Activated CD8-positive, alpha-beta T cell treated with anti-CD3 and anti-CD28 coated beads for 36 hours (primary cell): ENCODE data around the gene IVD. TPM values are rescaled to one million over a fixed set of nuclear protein-coding genes. Genes with fewer than 3 reads are reported as not detected.

Experiments used
- ATAC-seq: fragments of 200-7000 bp; cut with Tn5 transposase; one replicate; pipeline ENCODE4 v1.10.0; 2021; ENCODE audit warnings: mild to moderate bottlenecking, moderate library complexity
- CTCF ChIA-PET: fragments of 350-600 bp; sonication (Branson Sonifier 250); formaldehyde crosslinking; loops from one replicate; lab custom pipeline; 2021; ENCODE audit warnings: antibody characterized with exemption; lab: Charles Lee
- POLR2A ChIA-PET: fragments of 350-600 bp; sonication (Branson Sonifier 250); formaldehyde crosslinking; loops from one replicate; lab custom pipeline; 2021; ENCODE audit warnings: antibody characterized with exemption; lab: Charles Lee
- DNase-seq: peaks from one replicate; pipeline ENCODE4 v3.0.0-alpha.2; 2020
- H3K27ac Mint-ChIP-seq: one replicate; pipeline ENCODE4 v1.8.0; 2021; ENCODE audit warnings: mild to moderate bottlenecking, mixed read lengths
- H3K27me3 Mint-ChIP-seq: one replicate; pipeline ENCODE4 v1.8.0; 2021; ENCODE audit warnings: mixed read lengths
- H3K36me3 Mint-ChIP-seq: one replicate; pipeline ENCODE4 v1.8.0; 2021; ENCODE audit warnings: low read depth, mixed read lengths
- H3K4me1 Mint-ChIP-seq: one replicate; pipeline ENCODE4 v1.8.0; 2021; ENCODE audit warnings: low read depth, mixed read lengths
- H3K4me3 Mint-ChIP-seq: one replicate; pipeline ENCODE4 v1.8.0; 2021; ENCODE audit warnings: mild to moderate bottlenecking, moderate library complexity, mixed read lengths
- H3K9me3 Mint-ChIP-seq: one replicate; pipeline ENCODE4 v1.8.0; 2021; ENCODE audit warnings: mixed read lengths
- CTCF ChIP-seq: fragments of 200-600 bp; IDR thresholded peaks from one replicate; pipeline ENCODE4 v1.8.0; 2022; ENCODE audit warnings: antibody characterized with exemption, mild to moderate bottlenecking
- intact Hi-C: fragments of 100-400 bp; cut with micrococcal nuclease; formaldehyde crosslinking; loops from one replicate; pipeline ENCODE4 v1.10.0; 2022
- total RNA-seq, 2 experiments: library from RNA; stranded (reverse); gene quantifications; one replicate each; pipeline ENCODE4 v1.2.3, GENCODE V29; 2021

The IVD gene
- total RNA-seq, 2 experiments from 2014 or later: 56.9 to 65.0 TPM

- no peaks in the 10 kb centered on the region for H3K9me3 Mint-ChIP-seq
- DNase-seq (peak; percentile 58), ATAC-seq (no peak)
- H3K36me3 Mint-ChIP-seq: no peaks in the 10 kb centered on the region
- intact Hi-C loops: no loop called here
- H3K4me1 Mint-ChIP-seq: peaks cover 49% of the 10 kb centered on the region
- CTCF ChIA-PET: interaction anchor here (0.7 to 4.2 kb wide), 15 partner anchors 11 to 379 kb away, joined by 3 to 23 read pairs (median 4); partner anchors contain the start of genes INAFM2 and IVD
- POLR2A ChIA-PET: interaction anchor here (0.9 to 6.8 kb wide), 7 partner anchors 12 to 133 kb away, joined by 3 to 55 read pairs (median 4); partner anchors contain the start of genes KNSTRN and PLCB2
- H3K27me3 Mint-ChIP-seq: peaks cover 37% of the 10 kb centered on the region
- peak overlapping the region; percentile 74 for H3K27ac Mint-ChIP-seq
- TF ChIP-seq CTCF: no peak
- peak overlapping the region; percentile 86 for H3K4me3 Mint-ChIP-seq
Measured at GRCh38 chr15:40439960-40440742, 34.6 kb downstream of the IVD start.

- CTCF ChIA-PET: interaction anchor here (0.8 to 4.2 kb wide), 14 partner anchors 11 to 132 kb away, joined by 3 to 23 read pairs (median 5); partner anchors contain the start of genes INAFM2 and IVD
- peak; percentile 92 for ATAC-seq
- intact Hi-C loops: no loop called here
Measured at GRCh38 chr15:40440743-40441564, 35.4 kb downstream of the IVD start, which contains the start of gene BAHD1. Gene BAHD1, plus strand, starts transcription at chr15:40440953. Its CDS starts 17,512 bp downstream, at chr15:40458465.

GRCh38 chr15:40441565-40442531, 36.3 kb downstream of the IVD start:
- Mint-ChIP-seq H3K36me3 (no peaks in the 10 kb centered on the region), H3K27me3 (peaks cover 27% of the 10 kb centered on the region), H3K9me3 (no peaks in the 10 kb centered on the region), H3K27ac (peak overlapping the region; percentile 77), H3K4me3 (peak overlapping the region; percentile 84), H3K4me1 (peaks cover 47% of the 10 kb centered on the region)
- peak; percentile 56 for DNase-seq
- ChIA-PET CTCF (interaction anchor here (0.8 to 4.2 kb wide), 10 partner anchors 10 to 127 kb away, joined by 3 to 23 read pairs (median 5); partner anchors contain the start of gene RPUSD2), POLR2A (interaction anchor here (0.8 to 6.8 kb wide), 9 partner anchors 11 to 105 kb away, joined by 3 to 55 read pairs (median 3); partner anchors contain the start of gene IVD)
- no peak for TF ChIP-seq CTCF
- intact Hi-C loops: no loop called here
- no peak for ATAC-seq

More at GRCh38 chr15:40440743-40441564, 35.4 kb downstream of the IVD start, which contains the start of gene BAHD1:
- Mint-ChIP-seq H3K9me3 (no peaks in the 10 kb centered on the region), H3K27ac (peak within 1 kb of the TSS; percentile 77), H3K4me3 (peak within 1 kb of the TSS; percentile 86), H3K27me3 (peaks cover 30% of the 10 kb centered on the region), H3K4me1 (peaks cover 51% of the 10 kb centered on the region), H3K36me3 (no peaks in the 10 kb centered on the region)
- peak; percentile 97 for DNase-seq
- POLR2A ChIA-PET: interaction anchor here (1.3 to 6.8 kb wide), 5 partner anchors 12 to 134 kb away, joined by 3 to 55 read pairs (median 5); partner anchors contain the start of gene PLCB2
- TF ChIP-seq CTCF: no peak

GRCh38 chr15:40443255-40443654, 37.7 kb downstream of the IVD start:
- no peak for TF ChIP-seq CTCF
- peaks cover 47% of the 10 kb centered on the region for H3K4me1 Mint-ChIP-seq
- peaks cover 16% of the 10 kb centered on the region for H3K27me3 Mint-ChIP-seq
- ATAC-seq: no peak
- peak overlapping the region; percentile 84 for H3K4me3 Mint-ChIP-seq
- ChIA-PET CTCF (interaction anchor here (1.1 to 4.2 kb wide), 7 partner anchors 8 to 123 kb away, joined by 3 to 23 read pairs (median 5); no protein-coding TSS in a partner anchor), POLR2A (interaction anchor here (0.6 to 6.8 kb wide), 5 partner anchors 9 to 1810 kb away, joined by 3 to 55 read pairs (median 4); partner anchors contain the start of gene IVD)
- H3K9me3 Mint-ChIP-seq: no peaks in the 10 kb centered on the region
- H3K36me3 Mint-ChIP-seq: no peaks in the 10 kb centered on the region
- intact Hi-C loops: no loop called here
- no peak for DNase-seq
- H3K27ac Mint-ChIP-seq: no peak overlapping the region
